ENCODE measurements around the gene CSRNP2.
A peak's percentile ranks its signal among the peaks of the same experiment; 100 is the strongest.

The CSRNP2 gene, protein sequence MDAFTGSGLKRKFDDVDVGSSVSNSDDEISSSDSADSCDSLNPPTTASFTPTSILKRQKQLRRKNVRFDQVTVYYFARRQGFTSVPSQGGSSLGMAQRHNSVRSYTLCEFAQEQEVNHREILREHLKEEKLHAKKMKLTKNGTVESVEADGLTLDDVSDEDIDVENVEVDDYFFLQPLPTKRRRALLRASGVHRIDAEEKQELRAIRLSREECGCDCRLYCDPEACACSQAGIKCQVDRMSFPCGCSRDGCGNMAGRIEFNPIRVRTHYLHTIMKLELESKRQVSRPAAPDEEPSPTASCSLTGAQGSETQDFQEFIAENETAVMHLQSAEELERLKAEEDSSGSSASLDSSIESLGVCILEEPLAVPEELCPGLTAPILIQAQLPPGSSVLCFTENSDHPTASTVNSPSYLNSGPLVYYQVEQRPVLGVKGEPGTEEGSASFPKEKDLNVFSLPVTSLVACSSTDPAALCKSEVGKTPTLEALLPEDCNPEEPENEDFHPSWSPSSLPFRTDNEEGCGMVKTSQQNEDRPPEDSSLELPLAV

DNA sequence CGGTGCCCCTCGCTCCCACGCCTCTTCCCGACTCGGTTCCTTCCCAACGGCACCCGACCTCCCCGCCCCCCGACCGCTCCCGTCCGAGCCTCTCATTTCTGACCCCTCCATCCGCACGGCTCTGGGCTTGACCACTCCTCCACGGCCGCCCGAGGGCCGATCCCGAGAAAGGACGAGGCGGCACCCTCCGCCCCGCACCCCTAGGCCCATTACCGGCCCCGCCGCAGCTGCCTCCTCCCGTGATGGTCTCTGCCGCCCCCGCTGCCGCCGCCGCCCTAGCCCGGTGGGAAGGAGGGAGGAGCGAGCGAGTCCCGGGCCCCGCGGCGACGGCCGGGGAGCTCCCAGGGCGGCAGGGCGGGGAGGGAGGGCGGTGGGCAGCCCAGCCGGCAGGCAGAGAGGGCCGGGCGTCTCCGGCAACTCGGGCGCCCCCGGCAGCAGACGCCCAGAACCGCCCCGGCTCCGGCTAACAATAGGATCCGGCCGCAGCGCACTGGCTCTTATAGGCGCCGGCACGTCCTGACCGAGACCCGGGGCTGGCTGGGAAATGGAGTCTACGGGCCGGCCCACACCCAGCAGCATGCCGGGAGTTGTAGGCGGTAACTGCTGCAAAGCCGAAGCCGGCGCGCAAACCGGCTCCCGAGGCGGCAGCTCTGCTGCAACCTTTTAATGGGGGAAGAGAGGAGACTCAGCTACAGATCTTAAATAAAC is at the start of gene CSRNP2:
Gene CSRNP2 (minus strand): TSS at position 471 of the 708 bp plus-strand sequence. CDS start 7,035 bp downstream, outside the sequence.
- peak within 1 kb of the TSS; percentile 83 for H3K4me3 ChIP-seq (ENCODE audit: low read length)
- TF ChIP-seq ZNF274 (IDR thresholded peaks at IDR 0.05; ENCODE audit: low read depth, low read length), result no peak

DNA sequence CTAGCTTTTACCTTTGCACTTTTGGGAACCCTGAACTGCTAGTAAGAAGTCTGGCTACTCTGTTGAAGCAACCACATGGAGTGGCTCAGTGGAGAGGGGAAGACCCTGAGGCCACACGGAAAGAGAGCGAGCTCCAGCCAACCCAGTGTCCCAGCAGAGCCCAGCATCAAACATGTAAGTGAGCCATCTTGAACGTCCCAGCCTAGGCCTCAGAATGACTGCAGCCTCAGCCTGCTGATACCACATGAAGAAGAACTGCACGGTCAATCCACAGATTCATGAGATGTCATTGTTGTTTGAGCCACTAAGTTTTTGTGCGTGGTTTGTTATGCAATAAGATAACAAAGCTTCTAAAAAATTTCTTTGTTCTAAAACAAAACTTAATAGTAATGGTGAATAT is 49.3 kb upstream of the CSRNP2 start:
- no peak overlapping the region for H3K4me3 ChIP-seq (ENCODE audit: low read length)
- TF ChIP-seq ZNF274 (IDR thresholded peaks at IDR 0.05; ENCODE audit: low read depth, low read length), result no peak

DNA sequence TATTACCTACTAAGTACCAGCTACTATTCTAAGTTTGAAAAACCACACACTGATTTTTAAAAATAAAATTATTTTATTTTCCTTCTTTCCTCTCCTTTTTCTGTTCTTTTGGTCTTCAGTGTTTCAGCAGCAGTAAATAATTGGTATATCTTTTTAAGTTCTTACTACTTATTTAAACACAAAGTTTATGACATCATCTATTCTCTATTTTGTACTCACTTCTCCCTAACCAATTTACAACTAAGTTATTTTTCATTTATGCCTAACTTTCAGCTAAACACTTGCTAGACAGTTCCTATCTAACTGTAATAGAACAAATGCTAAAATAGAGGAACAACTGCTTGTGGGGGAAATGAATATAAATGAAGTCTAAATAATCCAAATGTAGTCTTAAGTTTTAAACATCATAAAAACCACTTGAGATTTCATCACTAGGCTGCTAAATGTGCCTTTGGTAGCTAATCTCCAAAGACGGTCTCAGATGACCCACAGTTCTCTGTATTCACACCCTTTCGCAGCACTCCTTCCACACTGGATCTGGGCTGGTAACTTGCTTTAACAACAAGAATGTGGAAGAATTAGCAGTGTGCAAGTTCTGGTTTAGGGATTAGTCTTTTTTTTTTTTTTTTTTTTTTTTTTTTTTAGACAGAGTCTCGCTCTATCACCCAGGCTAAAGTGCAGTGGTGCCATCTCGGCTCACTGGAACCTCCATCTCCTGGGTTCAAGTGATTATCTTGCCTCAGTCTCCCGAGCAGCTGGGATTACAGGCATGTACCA is 48.5 kb upstream of the CSRNP2 start:
- no peak overlapping the region for H3K4me3 ChIP-seq (ENCODE audit: low read length)
- TF ChIP-seq ZNF274 (IDR thresholded peaks at IDR 0.05; ENCODE audit: low read depth, low read length), result no peak

DNA sequence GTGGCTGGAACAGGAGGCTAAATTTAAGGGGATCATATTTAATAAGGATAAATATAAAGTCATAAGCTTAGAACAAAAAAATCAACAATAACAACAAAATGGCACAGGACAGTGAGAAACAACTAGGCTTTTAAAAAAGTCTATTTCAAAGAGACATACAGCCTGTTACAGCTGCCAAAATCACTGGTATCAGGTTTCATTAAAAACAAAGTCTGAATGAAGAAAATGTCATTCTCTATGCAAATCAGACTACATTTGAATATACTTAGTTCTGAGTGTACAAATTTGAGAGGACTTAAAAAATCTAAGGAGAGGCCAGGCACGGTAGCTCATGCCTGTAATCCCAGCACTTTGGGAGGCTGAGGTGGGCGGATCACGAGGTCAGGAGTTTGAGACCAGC is 45.5 kb upstream of the CSRNP2 start:
- H3K4me3 ChIP-seq (ENCODE audit: low read length), result no peak overlapping the region

DNA sequence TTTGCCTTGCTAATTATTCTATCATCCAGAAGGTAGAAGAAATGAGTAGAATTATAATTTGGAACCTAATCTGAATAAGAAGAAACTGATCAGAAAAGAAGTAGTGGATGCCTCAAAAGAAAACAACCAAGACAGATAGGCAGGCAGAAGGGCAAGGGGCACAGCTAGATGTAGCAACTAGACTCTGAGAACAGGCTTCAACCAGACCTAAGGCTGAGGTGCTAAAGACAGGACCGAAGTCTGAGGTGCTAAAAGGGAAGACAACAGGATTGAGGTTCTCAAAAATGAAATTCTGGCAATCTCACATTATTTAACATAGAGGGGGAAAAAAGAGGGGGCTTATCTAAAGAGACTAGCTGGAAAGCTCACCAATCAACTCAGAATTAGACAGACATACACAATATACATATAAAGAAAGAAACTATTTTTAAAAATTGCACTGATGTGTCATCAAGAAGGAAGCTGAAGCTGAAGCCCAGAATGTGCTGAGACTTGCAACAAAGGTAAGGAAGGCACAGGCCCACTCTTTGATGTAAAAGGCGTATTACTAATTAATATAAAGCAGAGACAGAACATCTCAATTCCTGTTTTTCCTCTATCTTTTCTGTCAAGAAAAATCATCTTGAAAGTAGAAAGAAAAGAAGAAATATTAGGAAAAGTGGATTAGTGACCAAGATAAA is 43.8 kb upstream of the CSRNP2 start:
- no peak overlapping the region for H3K4me3 ChIP-seq (ENCODE audit: low read length)
- no peak for TF ChIP-seq ZNF274 (IDR thresholded peaks at IDR 0.05; ENCODE audit: low read depth, low read length)

More for the DNA sequence above, 45.5 kb upstream of the CSRNP2 start:
- TF ChIP-seq ZNF274 (IDR thresholded peaks at IDR 0.05; ENCODE audit: low read depth, low read length), result no peak

DNA sequence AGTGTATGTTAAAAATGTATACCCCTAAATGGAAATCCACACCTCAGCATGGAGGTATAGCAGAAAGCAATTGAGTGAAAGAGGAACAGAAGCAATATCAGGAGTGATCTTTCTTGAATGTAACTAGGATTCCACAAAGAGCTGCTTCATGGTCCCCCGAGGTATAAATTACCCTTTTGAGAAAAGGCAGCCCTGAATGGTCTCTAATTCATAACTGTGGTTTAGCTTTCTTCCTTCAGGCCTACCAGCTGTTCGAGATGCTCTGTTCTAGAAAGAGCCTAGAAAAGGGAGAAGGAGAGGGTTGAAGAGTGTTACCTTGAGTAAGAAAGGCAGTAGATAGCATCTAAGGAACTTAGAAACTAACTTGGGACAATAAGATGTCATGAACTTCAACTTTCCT is 42.9 kb upstream of the CSRNP2 start:
- no peak overlapping the region for H3K4me3 ChIP-seq (ENCODE audit: low read length)
- TF ChIP-seq ZNF274 (IDR thresholded peaks at IDR 0.05; ENCODE audit: low read depth, low read length), result no peak

DNA sequence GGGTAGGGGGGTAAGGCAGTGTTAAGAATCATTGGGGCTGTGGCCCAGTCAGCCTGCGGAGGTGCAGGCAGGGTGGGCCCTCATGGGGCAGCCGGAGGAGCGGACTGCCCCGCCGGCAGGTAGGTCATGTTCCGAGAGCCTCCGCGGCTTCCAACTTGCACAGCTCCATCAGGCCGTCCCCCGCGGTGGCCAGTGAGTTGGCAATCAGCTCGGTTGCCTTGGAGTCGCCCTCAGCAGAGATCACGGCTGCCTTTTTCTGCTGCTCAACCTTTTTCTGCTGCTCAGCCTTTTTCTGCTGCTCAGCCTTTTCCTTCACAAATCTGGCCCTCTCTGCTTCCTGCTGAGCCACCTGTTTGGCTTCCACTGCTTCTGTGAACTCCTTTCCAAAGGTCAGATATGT is 41.1 kb upstream of the CSRNP2 start:
- H3K4me3 ChIP-seq (ENCODE audit: low read length), result no peak overlapping the region
- TF ChIP-seq ZNF274 (IDR thresholded peaks at IDR 0.05; ENCODE audit: low read depth, low read length), result no peak

DNA sequence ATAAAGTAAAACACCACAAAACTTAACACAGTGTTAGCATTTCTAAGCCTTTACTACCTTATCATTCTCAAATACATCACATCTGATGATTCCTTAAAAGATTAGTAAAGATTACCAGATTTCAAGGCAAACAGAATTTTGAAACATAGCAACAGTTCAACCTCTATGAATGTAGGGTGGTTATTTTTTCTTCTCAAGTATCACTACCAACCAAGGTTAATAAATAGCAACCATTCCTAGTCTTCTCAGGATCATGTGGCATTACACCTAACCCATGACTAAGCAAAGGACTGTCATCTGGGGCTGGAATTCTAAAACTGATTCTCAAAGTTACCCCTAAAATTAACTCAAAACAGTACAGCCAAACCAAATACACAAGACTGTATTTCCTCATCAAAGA is 39.4 kb upstream of the CSRNP2 start:
- TF ChIP-seq ZNF274 (IDR thresholded peaks at IDR 0.05; ENCODE audit: low read depth, low read length), result no peak
- H3K4me3 ChIP-seq (ENCODE audit: low read length), result no peak overlapping the region

DNA sequence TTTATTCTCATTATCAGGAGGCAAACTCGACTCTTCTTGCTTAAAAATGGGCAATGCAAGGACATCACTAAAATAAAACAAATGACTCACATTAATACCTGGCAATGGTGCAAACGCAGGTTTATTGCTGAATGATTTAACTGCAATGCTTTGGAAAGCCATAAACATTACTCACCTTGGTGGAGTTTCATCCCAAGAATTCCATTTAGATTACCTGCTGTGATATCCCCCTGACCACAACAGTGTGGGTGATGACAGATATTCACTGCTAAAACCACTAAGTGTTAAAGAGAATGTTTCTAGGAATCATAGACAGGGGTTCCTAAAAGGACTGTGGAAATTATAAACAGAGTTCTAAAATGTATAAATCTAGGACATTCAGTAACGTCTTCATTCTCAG is 35.3 kb upstream of the CSRNP2 start:
- TF ChIP-seq ZNF274 (IDR thresholded peaks at IDR 0.05; ENCODE audit: low read depth, low read length), result no peak
- H3K4me3 ChIP-seq (ENCODE audit: low read length), result no peak overlapping the region

DNA sequence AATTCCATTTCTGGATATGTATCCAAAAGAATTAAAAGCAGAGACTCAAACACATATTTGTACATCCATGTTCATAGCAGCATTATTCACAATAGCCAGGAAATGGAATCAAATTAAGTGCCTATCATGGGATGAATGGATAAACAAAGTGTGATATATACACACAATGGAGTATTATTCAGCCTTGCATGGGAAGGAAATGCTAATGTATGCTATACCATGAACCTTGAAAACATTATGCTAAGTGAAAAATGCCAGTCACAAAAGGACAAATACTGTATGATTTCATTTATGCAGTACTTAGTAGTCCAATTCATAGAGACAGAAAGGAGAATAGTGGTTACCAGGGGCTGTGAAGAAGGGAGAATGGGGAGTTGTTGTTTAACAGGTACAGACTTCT is 32.1 kb upstream of the CSRNP2 start:
- H3K4me3 ChIP-seq (ENCODE audit: low read length), result no peak overlapping the region
- no peak for TF ChIP-seq ZNF274 (IDR thresholded peaks at IDR 0.05; ENCODE audit: low read depth, low read length)

DNA sequence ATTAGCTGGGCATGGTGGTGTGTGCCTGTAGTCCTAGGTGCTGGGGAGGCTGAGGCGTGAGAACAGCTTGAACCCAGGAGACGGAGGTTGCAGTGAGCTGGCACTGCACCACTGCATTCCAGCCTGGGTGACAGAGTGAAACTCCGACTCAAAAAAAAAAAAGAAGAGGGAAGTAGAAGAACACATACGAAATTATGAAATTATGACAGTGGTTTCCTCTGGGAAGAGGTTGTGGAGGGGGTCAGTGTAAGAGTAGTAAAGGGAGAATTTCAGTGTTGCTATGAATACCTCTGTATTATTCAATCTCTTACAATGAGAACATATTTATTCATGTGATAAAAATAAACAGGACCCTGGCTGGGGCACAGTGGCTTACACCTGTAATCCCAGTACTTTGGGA is 24.7 kb upstream of the CSRNP2 start:
- no peak for TF ChIP-seq ZNF274 (IDR thresholded peaks at IDR 0.05; ENCODE audit: low read depth, low read length)
- H3K4me3 ChIP-seq (ENCODE audit: low read length), result no peak overlapping the region

DNA sequence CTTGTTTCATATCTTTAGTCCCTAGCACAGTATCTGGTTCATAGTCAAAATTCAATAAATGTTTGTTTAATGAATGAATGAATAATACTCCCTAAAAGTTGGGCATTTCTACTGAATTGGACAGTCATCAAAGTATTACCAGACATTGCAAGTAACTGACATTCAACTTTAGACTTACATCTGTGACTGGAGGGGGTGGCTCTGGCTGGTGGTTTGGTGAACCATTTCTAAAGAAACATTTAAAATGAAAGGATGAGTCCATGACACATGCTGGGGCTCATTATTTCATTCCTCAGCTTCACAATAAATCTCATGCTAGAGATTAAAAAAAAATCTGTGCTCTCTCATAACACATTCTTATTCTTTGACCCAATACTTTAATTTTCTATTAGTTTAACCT is 20.6 kb upstream of the CSRNP2 start:
- H3K4me3 ChIP-seq (ENCODE audit: low read length), result no peak overlapping the region
- no peak for TF ChIP-seq ZNF274 (IDR thresholded peaks at IDR 0.05; ENCODE audit: low read depth, low read length)

DNA sequence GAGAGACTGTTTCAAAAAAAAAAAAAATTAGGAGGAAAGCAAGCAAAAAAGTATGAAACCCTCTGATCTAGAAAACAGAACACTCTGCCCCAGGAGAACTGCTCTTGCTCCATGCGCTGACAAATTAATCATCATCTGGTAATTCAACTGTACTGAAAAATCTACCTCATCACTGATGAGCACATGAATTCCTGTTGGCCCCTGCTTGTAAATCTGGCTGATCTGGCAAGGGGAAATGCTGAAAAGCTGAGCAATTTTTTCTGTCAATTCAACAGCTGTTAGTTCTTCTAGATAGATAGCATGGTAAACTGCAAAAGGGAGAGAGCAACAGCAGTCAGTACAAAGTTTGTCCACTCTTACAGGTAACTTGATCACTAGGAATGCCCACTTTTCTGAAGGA is 15.2 kb upstream of the CSRNP2 start:
- no peak for TF ChIP-seq ZNF274 (IDR thresholded peaks at IDR 0.05; ENCODE audit: low read depth, low read length)
- no peak overlapping the region for H3K4me3 ChIP-seq (ENCODE audit: low read length)

All from GM08714 (cell line).